ENCODE data around the gene KRT4. TPM values are rescaled to one million over a fixed set of nuclear protein-coding genes. Genes with fewer than 3 reads are reported as not detected.

Gene KRT4
- not detected in 2 replicates for polyA plus RNA-seq
- not detected in 2 replicates for polyA minus RNA-seq

GRCh38 chr12:52813885-52814709 lies at the start of gene KRT4:
Gene KRT4, minus strand, starts transcription at chr12:52814116. Its CDS starts 58 bp downstream, at chr12:52814058.
- no peak within 1 kb of the TSS for H3K4me2 ChIP-seq (ENCODE audit: low read length)
- TF ChIP-seq POLR2AphosphoS5 (IDR thresholded peaks at IDR 0.05), result no peak
- TF ChIP-seq REST (IDR thresholded peaks at IDR 0.05; ENCODE audit: borderline replicate concordance), result no peak
- no peak for TF ChIP-seq MXI1 (conservative IDR thresholded peaks at IDR 0.05; ENCODE audit: poor library complexity, severe bottlenecking)
- no peak for TF ChIP-seq SMC3 (conservative IDR thresholded peaks at IDR 0.05; ENCODE audit: poor library complexity)
- no peak for TF ChIP-seq RAD21 (conservative IDR thresholded peaks at IDR 0.05)
- TF ChIP-seq TAF1 (IDR thresholded peaks at IDR 0.05; ENCODE audit: low read depth), result no peak
- TF ChIP-seq CTCF (IDR thresholded peaks at IDR 0.05; ENCODE audit: poor library complexity, severe bottlenecking), result no peak
- TF ChIP-seq EP300 (conservative IDR thresholded peaks at IDR 0.05; ENCODE audit: poor library complexity, severe bottlenecking), result no peak
- TF ChIP-seq EZH2 (IDR thresholded peaks at IDR 0.05; ENCODE audit: borderline replicate concordance, insufficient read depth, low read length, poor library complexity, severe bottlenecking), result no peak

GRCh38 chr12:52862023-52862422 lies 48.1 kb upstream of the KRT4 start:
- no peaks in the 10 kb centered on the region for H3K36me3 ChIP-seq (ENCODE audit: insufficient read depth, low read length)
- no peaks in the 10 kb centered on the region for H3K79me2 ChIP-seq (replicated peaks; ENCODE audit: insufficient read depth, low read length)
- TF ChIP-seq CTCF (IDR thresholded peaks at IDR 0.05; ENCODE audit: poor library complexity, severe bottlenecking), result no peak
- no peak for TF ChIP-seq REST (IDR thresholded peaks at IDR 0.05; ENCODE audit: borderline replicate concordance)
- TF ChIP-seq TAF1 (IDR thresholded peaks at IDR 0.05; ENCODE audit: low read depth), result no peak
- no peak for TF ChIP-seq MXI1 (conservative IDR thresholded peaks at IDR 0.05; ENCODE audit: poor library complexity, severe bottlenecking)
- TF ChIP-seq EZH2 (IDR thresholded peaks at IDR 0.05; ENCODE audit: borderline replicate concordance, insufficient read depth, low read length, poor library complexity, severe bottlenecking), result no peak
- TF ChIP-seq RAD21 (conservative IDR thresholded peaks at IDR 0.05), result no peak
- no peak for TF ChIP-seq SMC3 (conservative IDR thresholded peaks at IDR 0.05; ENCODE audit: poor library complexity)
- no peak for TF ChIP-seq POLR2AphosphoS5 (IDR thresholded peaks at IDR 0.05)
- no peak for TF ChIP-seq EP300 (conservative IDR thresholded peaks at IDR 0.05; ENCODE audit: poor library complexity, severe bottlenecking)

More at GRCh38 chr12:52813885-52814709, at the start of gene KRT4:
- no peak within 1 kb of the TSS for H3K4me3 ChIP-seq (ENCODE audit: low read length)
- H3K9ac ChIP-seq (ENCODE audit: low read length), result no peak within 1 kb of the TSS
- H3K9me3 ChIP-seq (ENCODE audit: low read length), result no peaks in the 10 kb centered on the region
- H3K36me3 ChIP-seq (ENCODE audit: insufficient read depth, low read length), result no peaks in the 10 kb centered on the region
- no peaks in the 10 kb centered on the region for H3K27me3 ChIP-seq (ENCODE audit: insufficient read depth, low read depth, low read length)
- no peaks in the 10 kb centered on the region for H3K9me2 ChIP-seq (ENCODE audit: insufficient read depth, low read length)
- no peaks in the 10 kb centered on the region for H3F3A ChIP-seq (ENCODE audit: insufficient read depth, low read length, poor library complexity, severe bottlenecking)
- no peaks in the 10 kb centered on the region for H4K20me1 ChIP-seq (ENCODE audit: insufficient read depth)
- H2AFZ ChIP-seq (ENCODE audit: low read depth, low read length), result no peak within 1 kb of the TSS
- no peaks in the 10 kb centered on the region for H3K79me2 ChIP-seq (replicated peaks; ENCODE audit: insufficient read depth, low read length)
- no peak within 1 kb of the TSS for H3K27ac ChIP-seq (ENCODE audit: low read length)

More at GRCh38 chr12:52862023-52862422, 48.1 kb upstream of the KRT4 start:
- Histone ChIP-seq H3K9me2 (ENCODE audit: insufficient read depth, low read length) (no peaks in the 10 kb centered on the region), H4K20me1 (ENCODE audit: insufficient read depth) (no peaks in the 10 kb centered on the region), H3K9me3 (ENCODE audit: low read length) (no peaks in the 10 kb centered on the region), H3K27ac (ENCODE audit: low read length) (no peak overlapping the region), H3K4me3 (ENCODE audit: low read length) (no peak overlapping the region), H3K27me3 (ENCODE audit: insufficient read depth, low read depth, low read length) (no peaks in the 10 kb centered on the region), H2AFZ (ENCODE audit: low read depth, low read length) (no peak overlapping the region), H3F3A (ENCODE audit: insufficient read depth, low read length, poor library complexity, severe bottlenecking) (no peaks in the 10 kb centered on the region), H3K4me2 (ENCODE audit: low read length) (no peak overlapping the region), H3K9ac (ENCODE audit: low read length) (no peak overlapping the region)

Measured in neural cell (in vitro differentiated cells).